Neuron (in vitro differentiated cells): ENCODE results near the gene RAD51B.

ENCODE experiments used
- H2AFZ ChIP-seq: one replicate; pipeline ENCODE4 v1.6.1; 2013; ENCODE audit warnings: low read depth, mild to moderate bottlenecking, inconsistent platforms, low read length, moderate library complexity
- H3K27me3 ChIP-seq: one replicate; pipeline ENCODE4 v1.6.1; 2013; ENCODE audit warnings: low read length; ENCODE audit not compliant: insufficient read depth
- H3K36me3 ChIP-seq: one replicate; pipeline ENCODE4 v1.6.1; 2013; ENCODE audit warnings: low read length; ENCODE audit not compliant: insufficient read depth
- H3K4me1 ChIP-seq: one replicate; pipeline ENCODE4 v1.6.1; 2013; ENCODE audit warnings: low read length; ENCODE audit not compliant: insufficient read depth
- H3K4me3 ChIP-seq: 2 replicates; pipeline ENCODE4 v1.5.1; 2013; ENCODE audit warnings: mild to moderate bottlenecking, low read length, moderate library complexity
- H3K9me3 ChIP-seq: one replicate; pipeline ENCODE4 v1.6.1; 2013; ENCODE audit warnings: low read length

The RAD51B gene

DNA sequence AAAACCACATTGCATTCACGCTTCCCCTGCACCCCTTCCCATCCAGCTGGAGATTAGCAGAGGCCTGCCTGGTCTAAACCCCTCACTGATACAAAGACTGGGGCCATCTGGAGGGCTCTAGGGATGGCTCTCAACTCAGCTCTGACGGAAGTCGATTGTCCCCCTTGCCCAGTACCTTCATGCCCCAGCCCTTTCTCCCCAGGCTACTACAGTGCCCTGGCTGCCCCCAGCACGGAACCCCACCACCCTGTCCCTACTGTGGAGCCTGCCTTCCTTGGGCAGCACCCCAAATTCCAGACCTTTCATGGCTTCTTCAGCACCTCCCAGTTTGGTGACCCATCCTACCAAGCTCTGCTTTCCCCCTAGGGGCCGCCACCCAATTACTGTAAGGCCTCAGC, 947.7 kb downstream of the RAD51B start:
- H3K4me1 ChIP-seq: peaks cover 8% of the 10 kb centered on the region
- H3K4me3 ChIP-seq: no peak overlapping the region
- H2AFZ ChIP-seq: no peak overlapping the region
- H3K9me3 ChIP-seq: no peaks in the 10 kb centered on the region
- H3K36me3 ChIP-seq: no peaks in the 10 kb centered on the region
- no peaks in the 10 kb centered on the region for H3K27me3 ChIP-seq

DNA sequence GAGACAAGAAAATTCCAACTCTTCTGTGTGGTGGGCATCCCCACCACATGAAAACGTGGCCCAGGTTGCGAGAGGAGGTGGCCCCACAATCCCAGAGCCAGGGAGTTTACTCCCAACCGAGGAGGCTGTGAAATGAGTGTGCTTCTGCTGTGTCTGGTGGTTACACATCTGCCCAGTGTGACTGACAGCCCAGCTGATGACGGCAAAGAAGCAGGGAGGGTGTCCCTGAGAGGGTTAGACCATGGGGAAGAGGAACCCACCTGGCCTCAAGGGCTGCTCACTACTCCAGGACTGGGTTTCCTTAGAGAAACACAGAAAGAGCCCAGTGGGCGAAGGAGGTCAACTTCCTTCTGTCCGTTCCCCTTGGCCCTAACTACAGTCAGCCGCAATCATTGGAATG, 948.7 kb downstream of the RAD51B start:
- no peaks in the 10 kb centered on the region for H3K9me3 ChIP-seq
- H3K4me1 ChIP-seq: no peaks in the 10 kb centered on the region
- H3K4me3 ChIP-seq: no peak overlapping the region
- H3K27me3 ChIP-seq: no peaks in the 10 kb centered on the region
- H2AFZ ChIP-seq: no peak overlapping the region
- H3K36me3 ChIP-seq: no peaks in the 10 kb centered on the region

DNA sequence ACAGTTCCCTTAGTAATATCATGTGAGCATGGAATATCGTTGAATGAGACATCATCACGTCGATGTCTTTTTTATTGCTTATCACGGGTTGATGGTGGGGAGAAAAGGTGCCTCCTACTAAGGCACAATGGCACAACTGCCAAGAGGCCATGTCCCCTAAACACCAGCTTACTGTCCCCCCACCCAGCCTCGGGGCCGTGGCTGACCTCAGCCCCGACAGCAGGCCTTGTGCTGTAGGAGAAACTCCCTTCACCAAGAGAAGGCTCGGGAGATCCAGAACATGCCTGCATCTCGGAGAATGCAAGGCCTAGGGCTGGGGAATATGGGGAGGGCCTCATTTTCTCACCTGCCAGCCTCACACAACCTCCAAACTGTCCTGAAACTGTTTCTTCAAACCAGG, 950.5 kb downstream of the RAD51B start:
- Histone ChIP-seq H3K4me1 (no peaks in the 10 kb centered on the region), H3K9me3 (no peaks in the 10 kb centered on the region), H2AFZ (no peak overlapping the region), H3K27me3 (no peaks in the 10 kb centered on the region), H3K36me3 (no peaks in the 10 kb centered on the region), H3K4me3 (no peak overlapping the region)

DNA sequence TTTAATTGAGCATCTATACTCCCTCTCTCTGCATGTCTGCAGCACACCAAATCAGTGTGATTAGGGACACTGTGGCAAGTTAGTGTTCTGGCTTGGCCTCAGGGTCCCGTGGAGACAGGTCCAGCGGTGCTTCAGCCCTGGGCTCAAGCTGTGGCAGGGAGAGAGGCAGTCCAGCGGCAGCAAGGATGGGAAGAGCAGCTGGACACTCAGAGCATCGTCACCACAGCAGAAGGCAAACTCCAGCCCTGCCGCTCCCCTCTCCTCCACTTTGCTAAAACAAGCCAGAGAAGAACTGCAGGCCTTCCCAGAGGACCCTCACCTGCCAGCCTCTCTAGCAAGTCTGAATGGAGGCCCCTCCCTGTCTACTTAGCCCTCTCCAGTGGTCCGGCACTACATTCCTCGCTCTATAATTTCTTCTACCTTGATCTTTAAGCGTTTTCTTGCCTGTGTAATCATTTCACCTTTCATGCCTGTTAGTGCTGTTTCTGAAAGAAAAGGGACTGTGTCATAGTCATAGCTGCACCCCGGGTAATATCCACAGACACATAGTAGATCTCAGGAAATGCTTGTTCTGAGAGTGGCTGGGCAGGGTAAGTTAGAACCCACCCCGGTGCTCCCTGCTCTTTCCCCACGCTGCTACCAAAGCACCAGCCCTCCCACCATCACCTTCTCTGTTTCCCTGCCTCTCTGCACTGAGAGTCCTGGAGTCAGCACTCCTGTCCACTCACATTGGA, 951.1 kb downstream of the RAD51B start:
- Histone ChIP-seq H2AFZ (no peak overlapping the region), H3K9me3 (peaks cover 4% of the 10 kb centered on the region), H3K36me3 (no peaks in the 10 kb centered on the region), H3K4me1 (no peaks in the 10 kb centered on the region), H3K27me3 (no peaks in the 10 kb centered on the region), H3K4me3 (no peak overlapping the region)

DNA sequence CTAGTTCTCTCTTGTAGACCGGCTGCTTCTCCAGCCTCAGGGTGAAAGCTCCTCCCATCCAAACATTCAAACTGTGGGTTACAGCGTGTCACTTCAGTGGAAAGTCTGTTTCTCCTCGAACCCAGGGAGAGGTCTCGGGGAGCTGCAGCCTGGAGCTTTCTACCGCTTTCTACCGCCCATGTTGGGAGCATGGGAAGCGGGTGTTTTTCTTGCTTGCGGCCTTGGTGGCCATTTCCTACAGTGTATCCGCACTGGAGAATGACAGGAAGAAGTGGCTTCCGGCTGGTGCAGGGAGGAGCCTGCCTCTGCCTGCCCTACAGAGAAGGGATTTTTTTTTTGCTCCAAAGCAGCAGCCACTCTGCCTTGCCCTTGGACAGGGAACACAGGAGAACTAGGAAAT, 952.1 kb downstream of the RAD51B start:
- Histone ChIP-seq H3K4me1 (no peaks in the 10 kb centered on the region), H3K4me3 (no peak overlapping the region), H3K27me3 (no peaks in the 10 kb centered on the region), H3K36me3 (no peaks in the 10 kb centered on the region), H3K9me3 (peaks cover 4% of the 10 kb centered on the region), H2AFZ (no peak overlapping the region)

DNA sequence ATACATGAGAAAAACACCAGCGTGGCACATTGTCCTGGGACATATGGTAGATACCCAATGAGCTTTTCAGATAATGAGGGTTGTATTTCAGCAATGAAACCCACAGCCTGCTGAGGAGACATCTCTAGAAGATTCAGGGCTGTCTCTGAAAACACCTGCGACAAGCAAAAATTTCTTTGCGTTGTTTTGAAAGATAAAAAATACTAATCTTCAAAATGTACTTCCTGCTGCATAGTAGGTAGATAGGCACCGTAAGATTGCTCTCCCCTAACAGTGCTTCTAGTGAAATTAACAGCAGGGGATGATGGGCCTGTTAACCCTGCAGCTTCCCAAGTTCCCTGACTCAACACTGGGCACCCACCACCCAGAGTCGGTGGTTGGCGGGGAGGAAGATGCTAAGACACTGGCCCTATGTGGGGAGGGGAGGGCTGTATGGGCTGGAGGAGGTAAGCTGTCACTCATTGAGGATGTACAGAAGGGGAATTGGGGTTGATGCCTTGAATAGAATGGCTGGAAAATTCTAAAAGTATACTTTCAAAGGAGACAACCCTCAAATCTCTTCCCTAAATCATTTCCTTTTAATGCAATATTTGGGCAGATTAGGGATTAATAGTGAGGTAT, 953.3 kb downstream of the RAD51B start:
- Histone ChIP-seq H2AFZ (no peak overlapping the region), H3K9me3 (peaks cover 4% of the 10 kb centered on the region), H3K27me3 (no peaks in the 10 kb centered on the region), H3K36me3 (no peaks in the 10 kb centered on the region), H3K4me3 (no peak overlapping the region), H3K4me1 (no peaks in the 10 kb centered on the region)

DNA sequence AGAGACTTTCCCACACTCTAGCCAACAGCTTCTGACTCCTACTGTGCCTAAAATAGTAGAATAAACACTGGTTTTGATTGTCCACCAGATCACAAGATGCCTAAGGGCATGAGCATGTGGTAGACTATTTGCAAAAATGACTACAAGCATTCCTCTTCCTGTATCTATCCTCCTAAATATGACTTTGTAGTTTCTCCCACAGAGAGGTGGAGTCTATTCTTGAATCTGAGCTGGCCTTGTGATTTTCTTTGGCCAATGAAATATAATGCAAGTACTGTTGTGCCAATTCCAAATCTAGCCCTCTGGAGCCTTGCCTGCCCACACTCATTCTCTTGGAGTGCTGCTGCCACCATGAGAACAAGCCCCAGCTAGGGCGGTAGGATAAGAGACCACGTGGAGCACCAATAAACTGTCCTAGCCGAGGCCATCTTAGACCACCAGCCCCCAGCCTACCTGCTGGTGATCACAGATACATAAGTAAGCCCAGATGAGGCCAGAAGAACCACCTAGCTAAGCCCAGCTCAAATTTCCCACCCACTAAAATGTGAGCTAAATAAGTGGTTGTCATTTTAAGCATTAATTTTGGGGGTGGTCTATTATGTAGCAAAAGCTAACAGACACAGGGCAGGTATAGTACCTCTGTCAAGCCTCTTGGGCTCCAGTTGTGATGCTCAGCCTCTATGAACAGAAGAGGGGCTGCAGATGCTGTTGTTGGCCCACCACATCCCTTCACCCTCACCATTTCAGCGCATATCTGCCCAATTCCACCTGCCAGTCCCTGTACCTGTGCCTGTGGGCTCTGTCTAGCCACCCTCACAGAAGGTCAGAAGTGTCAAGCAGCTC, 955.4 kb downstream of the RAD51B start:
- Histone ChIP-seq H3K9me3 (peaks cover 4% of the 10 kb centered on the region), H2AFZ (no peak overlapping the region), H3K4me1 (peaks cover 4% of the 10 kb centered on the region), H3K36me3 (no peaks in the 10 kb centered on the region), H3K4me3 (no peak overlapping the region), H3K27me3 (no peaks in the 10 kb centered on the region)

DNA sequence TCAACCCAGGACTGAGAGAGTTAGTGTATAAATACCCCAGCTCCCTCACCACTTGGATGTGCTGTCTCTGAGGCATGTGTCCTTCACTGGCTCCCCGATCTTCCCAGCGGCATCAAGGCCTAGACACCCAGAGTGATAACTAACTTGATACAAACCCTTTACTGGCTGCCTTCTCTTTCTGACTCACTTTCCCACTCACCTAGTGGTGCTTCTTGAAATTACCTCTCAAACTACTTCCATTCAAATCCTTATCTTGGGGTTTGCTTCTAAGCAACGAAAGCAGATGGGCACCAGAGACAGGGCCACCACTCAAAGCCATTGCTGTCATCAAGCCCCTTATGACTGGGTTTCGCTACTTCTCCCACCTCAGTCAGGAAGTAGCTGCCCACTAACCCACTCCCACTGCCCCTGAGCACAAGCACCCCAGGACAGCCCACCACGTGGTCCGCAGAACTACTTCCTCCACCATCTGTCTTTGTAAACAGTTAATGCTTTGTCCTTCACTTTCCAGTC, 956.1 kb downstream of the RAD51B start:
- Histone ChIP-seq H3K9me3 (peaks cover 4% of the 10 kb centered on the region), H3K27me3 (no peaks in the 10 kb centered on the region), H3K4me1 (peaks cover 9% of the 10 kb centered on the region), H3K4me3 (no peak overlapping the region), H2AFZ (no peak overlapping the region), H3K36me3 (no peaks in the 10 kb centered on the region)

DNA sequence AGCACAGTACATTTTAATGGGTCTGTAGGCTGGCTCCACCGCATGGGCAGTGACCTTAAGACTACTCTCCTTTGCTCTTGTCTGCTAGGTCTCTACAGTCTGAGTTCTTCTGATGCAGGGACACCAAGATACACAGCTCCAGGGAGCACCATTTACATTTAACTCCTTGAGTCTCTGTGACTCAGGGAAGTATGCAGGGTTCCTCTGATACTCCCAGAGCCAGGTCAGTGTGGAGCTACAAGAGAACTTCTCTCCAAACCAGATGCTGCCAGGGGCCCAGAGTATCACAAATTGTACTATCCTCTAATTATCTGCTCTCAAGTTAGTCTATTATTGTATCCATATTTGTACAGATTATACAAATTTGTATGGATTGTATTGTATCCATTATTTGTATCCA, 958.1 kb downstream of the RAD51B start:
- Histone ChIP-seq H3K9me3 (peaks cover 4% of the 10 kb centered on the region), H3K27me3 (no peaks in the 10 kb centered on the region), H3K36me3 (no peaks in the 10 kb centered on the region), H2AFZ (no peak overlapping the region), H3K4me1 (peaks cover 18% of the 10 kb centered on the region), H3K4me3 (no peak overlapping the region)
